Muscle of arm (tissue), 12 donors: Measurements from ENCODE around the gene PIK3R5. TPM values are rescaled to one million over a fixed set of nuclear protein-coding genes. Genes with fewer than 3 reads are reported as not detected.

Experiments
- DNase-seq: peaks from one replicate; pipeline ENCODE4 v3.0.0-alpha.2; 2013
- polyA plus RNA-seq, 12 donors: library from polyadenylated mRNA; unstranded; fragments of 120-200 nt; gene quantifications; one replicate each; pipeline ENCODE4 v1.2.1, GENCODE V29; 2013; ENCODE audit not compliant: insufficient read length in 12 of 12

PIK3R5 gene
- polyA plus RNA-seq, 12 donors, result 0.62 to 3.5 (median 1.2) TPM; not detected in 2

GRCh38 chr17:8924595-8924994, 40.9 kb downstream of the PIK3R5 start:
- no peak for DNase-seq

- DNase-seq, result no peak
Observed at GRCh38 chr17:8923762-8924161, 41.7 kb downstream of the PIK3R5 start.

GRCh38 chr17:8922928-8923327, 42.6 kb downstream of the PIK3R5 start:
- DNase-seq, result no peak

GRCh38 chr17:8922451-8922850, 43.1 kb downstream of the PIK3R5 start:
- peak; percentile 20 for DNase-seq

- DNase-seq, result no peak
Observed at GRCh38 chr17:8921147-8921546, 44.4 kb downstream of the PIK3R5 start.

GRCh38 chr17:8918807-8919465, 46.6 kb downstream of the PIK3R5 start:
- no peak for DNase-seq

GRCh38 chr17:8916466-8916865, 49.0 kb downstream of the PIK3R5 start:
- DNase-seq, result no peak

- no peak for DNase-seq
Observed at GRCh38 chr17:8914554-8914953, 51.0 kb downstream of the PIK3R5 start.

GRCh38 chr17:8913879-8914278, 51.6 kb downstream of the PIK3R5 start:
- no peak for DNase-seq

- no peak for DNase-seq
Observed at GRCh38 chr17:8913091-8913490, 52.4 kb downstream of the PIK3R5 start.

- DNase-seq, result no peak
Observed at GRCh38 chr17:8912084-8912981, 53.2 kb downstream of the PIK3R5 start.

- DNase-seq, result no peak
Observed at GRCh38 chr17:8910969-8911604, 54.4 kb downstream of the PIK3R5 start.

GRCh38 chr17:8909586-8910270, 55.8 kb downstream of the PIK3R5 start:
- DNase-seq, result no peak

- DNase-seq, result no peak
Observed at GRCh38 chr17:8905331-8905730, 60.2 kb downstream of the PIK3R5 start.

GRCh38 chr17:8904686-8905085, 60.8 kb downstream of the PIK3R5 start:
- DNase-seq, result no peak

- DNase-seq, result no peak
Observed at GRCh38 chr17:8904201-8904600, 61.3 kb downstream of the PIK3R5 start.

GRCh38 chr17:8900626-8901585, 64.6 kb downstream of the PIK3R5 start:
- no peak for DNase-seq

- no peak for DNase-seq
Observed at GRCh38 chr17:8900207-8900606, 65.3 kb downstream of the PIK3R5 start.

- DNase-seq, result no peak
Observed at GRCh38 chr17:8898636-8899035, 66.9 kb downstream of the PIK3R5 start.

- DNase-seq, result no peak
Observed at GRCh38 chr17:8898126-8898525, 67.4 kb downstream of the PIK3R5 start.
